LNCAP (cell line): ENCODE measurements around the gene BMF.

Experiments used
- TF ChIP-seq, protein P1 (sequence below): fragments of 450-650 bp; IDR thresholded peaks from 2 replicates; pipeline ENCODE4 v1.5.1; 2017; ENCODE audit warnings: mild to moderate bottlenecking

BMF gene, protein sequence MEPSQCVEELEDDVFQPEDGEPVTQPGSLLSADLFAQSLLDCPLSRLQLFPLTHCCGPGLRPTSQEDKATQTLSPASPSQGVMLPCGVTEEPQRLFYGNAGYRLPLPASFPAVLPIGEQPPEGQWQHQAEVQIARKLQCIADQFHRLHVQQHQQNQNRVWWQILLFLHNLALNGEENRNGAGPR

DNA sequence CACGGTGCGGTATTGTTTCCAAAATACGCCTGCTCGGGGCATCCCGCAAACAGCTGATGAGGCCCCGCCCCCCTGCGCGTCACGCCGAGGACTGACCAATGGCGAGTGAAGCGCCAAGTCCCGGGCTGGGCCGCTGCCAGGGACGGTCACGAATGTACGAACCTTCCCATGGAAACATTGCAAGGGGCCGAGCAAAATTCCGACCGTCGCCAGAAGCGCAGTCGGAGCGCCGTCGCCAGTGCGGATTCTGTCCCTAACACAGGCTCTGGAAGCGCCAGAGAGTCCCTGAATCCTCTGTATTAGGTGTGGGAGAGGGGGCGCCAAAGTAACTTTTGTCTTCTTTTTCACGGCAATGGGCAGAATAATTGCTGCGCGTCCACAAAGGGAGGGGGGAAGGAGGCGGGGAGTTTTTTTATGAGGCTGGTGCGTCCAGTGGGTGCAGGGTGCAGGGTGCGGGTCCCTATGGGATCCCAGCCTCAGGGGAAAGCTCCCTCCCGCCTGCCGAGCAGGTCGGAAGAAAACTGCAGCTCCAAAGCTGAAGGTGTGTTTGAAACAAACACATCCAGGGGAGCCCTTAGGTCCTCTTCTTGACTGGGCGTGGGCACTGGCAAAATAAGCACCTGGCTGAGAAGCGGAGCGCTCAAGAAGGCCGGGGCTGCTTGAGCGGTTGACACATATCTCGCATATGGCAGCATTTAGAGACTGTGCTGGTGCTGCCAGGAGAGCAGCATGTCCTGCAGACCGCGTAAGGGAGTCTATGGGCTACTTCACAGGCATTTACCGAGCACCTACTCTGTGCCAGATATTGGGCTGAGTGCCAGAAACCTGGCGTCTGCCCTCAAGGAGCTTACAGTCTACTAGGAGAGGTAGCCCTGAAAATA, at the start of gene BMF:
Gene BMF (minus strand): TSS at position 25 of the 881 bp plus-strand sequence. CDS start 2,793 bp downstream, outside the sequence.
- TF ChIP-seq, protein P1, sequence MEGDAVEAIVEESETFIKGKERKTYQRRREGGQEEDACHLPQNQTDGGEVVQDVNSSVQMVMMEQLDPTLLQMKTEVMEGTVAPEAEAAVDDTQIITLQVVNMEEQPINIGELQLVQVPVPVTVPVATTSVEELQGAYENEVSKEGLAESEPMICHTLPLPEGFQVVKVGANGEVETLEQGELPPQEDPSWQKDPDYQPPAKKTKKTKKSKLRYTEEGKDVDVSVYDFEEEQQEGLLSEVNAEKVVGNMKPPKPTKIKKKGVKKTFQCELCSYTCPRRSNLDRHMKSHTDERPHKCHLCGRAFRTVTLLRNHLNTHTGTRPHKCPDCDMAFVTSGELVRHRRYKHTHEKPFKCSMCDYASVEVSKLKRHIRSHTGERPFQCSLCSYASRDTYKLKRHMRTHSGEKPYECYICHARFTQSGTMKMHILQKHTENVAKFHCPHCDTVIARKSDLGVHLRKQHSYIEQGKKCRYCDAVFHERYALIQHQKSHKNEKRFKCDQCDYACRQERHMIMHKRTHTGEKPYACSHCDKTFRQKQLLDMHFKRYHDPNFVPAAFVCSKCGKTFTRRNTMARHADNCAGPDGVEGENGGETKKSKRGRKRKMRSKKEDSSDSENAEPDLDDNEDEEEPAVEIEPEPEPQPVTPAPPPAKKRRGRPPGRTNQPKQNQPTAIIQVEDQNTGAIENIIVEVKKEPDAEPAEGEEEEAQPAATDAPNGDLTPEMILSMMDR = peak; percentile 41; the same call in 1 of the 2 replicates

DNA sequence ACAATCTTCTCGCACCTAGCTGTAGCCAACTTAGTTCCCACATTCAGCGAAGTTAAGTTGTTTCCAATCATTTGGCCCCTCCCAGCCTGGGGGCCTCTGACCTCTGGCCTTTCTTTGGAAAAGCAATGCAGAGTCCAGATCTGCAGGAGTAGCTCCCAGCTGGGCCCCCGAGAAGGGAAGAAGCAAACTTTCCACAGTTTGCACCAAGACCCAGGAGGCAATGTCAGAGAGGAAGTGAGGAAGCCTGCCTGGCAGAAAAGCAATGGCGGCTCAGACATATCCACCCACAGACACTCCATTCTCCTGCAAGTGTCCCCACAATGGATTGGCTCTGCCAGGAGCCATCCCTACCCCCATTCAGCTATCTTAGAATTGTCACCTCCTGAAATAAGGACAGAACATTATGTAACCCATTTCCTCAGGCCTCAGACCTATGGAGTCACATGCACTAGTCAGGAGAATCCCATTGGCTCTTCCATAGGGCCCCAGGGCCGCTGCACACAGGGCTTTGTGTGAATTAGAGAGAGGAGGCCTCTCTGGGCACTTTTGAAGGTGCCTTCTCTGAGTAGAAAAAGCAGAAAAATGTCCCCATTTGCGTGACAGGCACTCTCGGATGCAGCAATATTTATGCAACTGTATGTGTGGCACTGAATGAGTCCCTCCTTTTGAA, 49.2 kb upstream of the BMF start:
- TF ChIP-seq, protein P1 = no peak

DNA sequence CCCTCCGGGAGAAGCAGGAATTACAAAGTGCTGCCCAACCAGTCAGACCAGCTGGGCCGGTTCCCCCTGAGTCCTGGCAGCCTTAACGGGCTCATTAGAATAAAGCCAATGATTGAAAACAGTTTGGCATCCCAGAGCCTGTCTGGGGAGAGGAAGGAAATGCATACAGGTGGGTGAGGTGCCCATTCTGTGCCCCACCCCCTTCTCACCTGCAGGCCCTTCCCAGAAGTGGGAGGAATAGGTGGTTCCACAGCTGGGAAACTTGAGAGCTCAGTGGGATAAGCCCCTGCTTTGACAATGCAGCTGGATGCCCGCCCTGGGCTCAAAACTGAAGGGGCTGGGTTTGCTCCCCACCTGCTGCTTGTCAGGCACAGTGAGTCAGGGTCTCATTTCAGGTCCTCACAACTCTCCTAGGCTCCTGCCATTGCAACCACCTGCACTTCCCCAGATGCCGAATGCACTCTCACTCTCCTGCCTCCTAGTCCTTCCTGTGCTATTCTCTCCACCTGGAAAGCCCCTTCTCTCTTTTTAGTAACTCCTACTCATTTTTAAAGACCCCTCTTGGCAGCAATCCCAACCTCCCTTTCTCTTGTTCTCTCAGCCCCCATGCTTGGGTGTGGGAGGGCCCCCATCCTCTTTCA, 46.7 kb upstream of the BMF start:
- TF ChIP-seq, protein P1 = no peak

DNA sequence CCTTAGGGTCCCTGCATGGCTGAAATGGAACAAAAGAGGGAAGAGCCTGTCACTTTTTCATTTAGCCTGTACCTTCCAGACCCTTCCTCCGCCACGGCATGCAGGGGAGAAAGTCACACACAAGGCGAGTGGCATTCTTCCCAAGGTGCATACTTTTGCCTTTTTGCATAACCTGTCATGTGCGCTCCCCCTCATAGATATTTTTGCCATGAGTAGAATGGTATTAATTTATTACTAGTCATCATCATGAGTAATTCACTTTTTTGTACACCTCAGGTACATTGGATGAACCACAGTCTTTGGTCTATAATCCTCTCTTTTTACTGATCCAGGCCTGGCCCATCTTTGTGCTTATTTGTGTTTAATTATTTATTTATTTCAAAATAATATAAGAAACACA, 43.3 kb upstream of the BMF start:
- TF ChIP-seq, protein P1 = no peak

DNA sequence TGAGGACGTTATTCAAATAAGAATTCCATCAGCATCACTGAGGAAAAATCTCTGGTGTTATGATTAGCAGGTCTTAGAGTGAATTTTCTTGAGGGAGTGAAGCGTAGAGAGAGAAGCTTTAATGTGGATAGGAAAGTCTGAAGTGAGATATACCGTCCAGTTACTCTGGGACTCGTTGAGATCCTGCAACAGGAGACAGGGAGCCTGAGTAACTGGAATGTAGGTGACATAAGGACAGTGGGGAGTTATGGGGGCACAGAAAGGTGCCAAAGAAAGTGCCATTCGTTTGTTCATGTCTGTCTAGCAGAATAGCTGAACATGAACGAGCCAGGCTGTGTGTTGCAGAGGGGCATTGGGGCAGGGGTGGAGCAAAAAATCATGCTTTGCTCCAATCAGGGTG, 42.8 kb upstream of the BMF start:
- TF ChIP-seq, protein P1 = no peak

DNA sequence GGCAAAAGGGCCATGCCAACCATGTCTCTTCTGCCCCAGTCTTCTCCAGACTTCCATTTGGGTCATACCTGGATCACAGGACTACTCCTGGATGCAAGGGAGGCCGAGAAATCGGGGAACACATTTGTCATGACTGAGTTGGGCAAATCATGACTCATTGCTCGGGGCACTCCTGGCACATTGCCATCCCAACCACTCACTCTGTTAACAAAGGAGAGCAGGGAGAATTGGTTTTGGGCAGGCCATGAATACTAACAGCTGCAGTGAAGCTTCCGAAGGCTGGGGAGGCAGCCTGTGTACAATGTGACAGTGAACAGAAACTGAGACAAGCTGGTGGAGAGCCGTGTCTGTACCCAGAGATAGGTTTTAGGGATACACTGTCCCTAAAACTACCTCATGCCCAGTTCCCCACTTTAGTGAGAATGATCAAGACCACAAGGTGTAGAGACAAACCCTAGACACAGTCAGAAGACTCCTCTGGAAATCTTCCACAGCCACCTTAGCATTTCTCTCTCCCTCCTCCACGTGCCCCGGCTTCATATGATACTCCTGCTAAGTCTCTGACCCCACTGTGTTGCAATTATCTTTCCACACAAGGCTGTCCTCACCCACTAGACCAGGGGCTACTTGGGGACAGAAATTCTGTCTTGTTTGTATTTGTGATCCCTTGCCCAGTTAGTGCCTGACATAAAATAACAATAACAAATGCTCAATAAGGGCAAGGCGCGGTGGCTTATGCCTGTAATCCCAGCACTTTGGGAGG, 41.7 kb upstream of the BMF start:
- TF ChIP-seq, protein P1 = no peak

DNA sequence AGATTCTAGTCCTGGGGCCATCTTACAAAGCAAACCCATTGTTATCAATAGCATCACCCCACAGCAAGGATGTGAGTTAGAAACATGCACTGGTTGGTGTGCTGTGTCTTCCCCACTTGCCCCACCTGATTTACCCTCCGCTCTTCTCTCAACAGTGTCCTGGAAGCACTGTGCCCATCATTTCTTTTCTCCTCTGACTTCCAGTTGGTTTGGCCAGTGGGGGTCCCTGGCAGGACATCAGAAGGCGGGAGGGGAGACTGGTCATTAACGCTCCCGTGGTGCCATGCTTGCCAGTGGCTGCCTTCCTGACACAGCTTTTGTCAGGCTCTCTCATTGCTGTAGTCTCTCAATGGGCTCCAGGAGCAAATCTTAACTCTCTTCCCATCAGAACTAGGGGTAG, 40.7 kb upstream of the BMF start:
- TF ChIP-seq, protein P1 = no peak
